KOPT-K1 (cell line): ENCODE measurements around the gene TMEM131.
"Not testable (repeated sequence)": the region's sequence is repeated elsewhere in the genome, so short reads cannot be mapped to it uniquely, and the experiment has no call there.

Experiments
- H3K27ac ChIP-seq: fragments of 200-600 bp; sonication (generic); 2 replicates; pipeline ENCODE4 v1.5.1; 2016; ENCODE audit warnings: antibody characterized with exemption, mild to moderate bottlenecking, low read depth, low read length; ENCODE audit not compliant: poor library complexity, severe bottlenecking
- H3K36me3 ChIP-seq: fragments of 200-600 bp; sonication (generic); 2 replicates; pipeline ENCODE4 v1.5.1; 2017; ENCODE audit warnings: antibody characterized with exemption, mild to moderate bottlenecking, low read length, moderate library complexity; ENCODE audit not compliant: insufficient read depth
- H3K9me3 ChIP-seq: fragments of 200-600 bp; sonication (generic); 2 replicates; pipeline ENCODE4 v1.5.1; 2017; ENCODE audit warnings: antibody characterized with exemption, low read length, mild to moderate bottlenecking; ENCODE audit not compliant: insufficient read depth, poor library complexity, severe bottlenecking

The TMEM131 gene

DNA sequence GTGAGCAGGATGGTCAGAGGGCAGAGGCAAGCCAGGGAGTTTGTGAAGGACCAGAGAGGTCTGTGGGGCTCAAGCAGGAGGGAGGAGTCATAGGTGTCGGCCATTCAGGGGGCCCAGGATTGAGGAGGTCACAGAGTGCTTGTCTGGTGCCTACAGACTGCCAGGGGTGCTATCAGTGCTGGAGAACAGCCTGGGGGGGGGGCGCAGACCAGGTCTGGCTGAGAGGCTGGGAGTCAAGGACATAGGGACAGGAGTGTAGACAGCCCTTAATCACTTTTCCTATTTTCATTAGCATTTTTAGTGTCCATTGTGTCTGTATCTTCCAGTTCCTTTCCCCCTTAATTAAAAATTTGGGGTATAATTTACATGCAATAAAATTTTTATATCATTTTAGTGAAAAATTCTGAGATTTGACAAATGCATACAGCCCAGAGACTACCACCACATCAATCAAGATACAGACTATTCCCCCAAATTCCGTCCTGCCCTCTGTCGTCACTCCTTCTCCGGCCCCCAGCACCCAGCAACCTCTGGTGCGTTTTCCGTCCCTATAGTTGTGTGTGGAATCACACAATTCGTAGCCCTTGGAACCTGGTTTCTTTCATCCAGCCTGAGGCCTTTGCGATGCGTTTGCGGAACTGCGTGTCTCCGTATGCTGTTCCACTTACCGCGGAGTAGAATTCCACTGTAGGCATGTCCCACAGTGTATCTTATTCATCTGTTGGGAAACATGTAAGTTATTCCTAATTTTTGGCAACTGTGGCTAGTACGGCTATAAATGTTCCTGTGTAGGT is 276.2 kb downstream of the TMEM131 start:
- Histone ChIP-seq H3K9me3 (no peaks in the 10 kb centered on the region), H3K36me3 (peaks cover 76% of the 10 kb centered on the region), H3K27ac (peak overlapping the region; percentile 98)

DNA sequence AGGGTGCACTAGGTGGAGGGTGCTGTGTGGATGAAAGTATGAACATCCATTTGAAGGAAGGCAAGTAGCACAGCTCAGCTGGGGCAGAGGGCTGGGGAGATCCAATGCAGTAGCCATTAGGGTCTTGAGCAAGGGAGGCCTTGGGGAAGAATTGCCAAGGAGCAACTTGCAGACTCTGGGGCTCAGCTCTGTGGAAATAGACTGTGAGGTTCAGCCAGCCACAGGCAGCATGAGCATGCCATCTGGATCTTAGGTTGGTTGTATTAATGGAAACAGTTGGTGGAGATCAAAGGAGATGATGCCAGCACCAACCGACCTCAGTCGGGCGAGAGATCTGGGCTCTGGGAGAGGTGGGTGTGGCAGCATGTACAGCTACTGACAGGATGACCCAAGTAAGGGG is 276.8 kb downstream of the TMEM131 start:
- Histone ChIP-seq H3K27ac (peak overlapping the region; percentile 98), H3K9me3 (no peaks in the 10 kb centered on the region), H3K36me3 (peaks cover 70% of the 10 kb centered on the region)

DNA sequence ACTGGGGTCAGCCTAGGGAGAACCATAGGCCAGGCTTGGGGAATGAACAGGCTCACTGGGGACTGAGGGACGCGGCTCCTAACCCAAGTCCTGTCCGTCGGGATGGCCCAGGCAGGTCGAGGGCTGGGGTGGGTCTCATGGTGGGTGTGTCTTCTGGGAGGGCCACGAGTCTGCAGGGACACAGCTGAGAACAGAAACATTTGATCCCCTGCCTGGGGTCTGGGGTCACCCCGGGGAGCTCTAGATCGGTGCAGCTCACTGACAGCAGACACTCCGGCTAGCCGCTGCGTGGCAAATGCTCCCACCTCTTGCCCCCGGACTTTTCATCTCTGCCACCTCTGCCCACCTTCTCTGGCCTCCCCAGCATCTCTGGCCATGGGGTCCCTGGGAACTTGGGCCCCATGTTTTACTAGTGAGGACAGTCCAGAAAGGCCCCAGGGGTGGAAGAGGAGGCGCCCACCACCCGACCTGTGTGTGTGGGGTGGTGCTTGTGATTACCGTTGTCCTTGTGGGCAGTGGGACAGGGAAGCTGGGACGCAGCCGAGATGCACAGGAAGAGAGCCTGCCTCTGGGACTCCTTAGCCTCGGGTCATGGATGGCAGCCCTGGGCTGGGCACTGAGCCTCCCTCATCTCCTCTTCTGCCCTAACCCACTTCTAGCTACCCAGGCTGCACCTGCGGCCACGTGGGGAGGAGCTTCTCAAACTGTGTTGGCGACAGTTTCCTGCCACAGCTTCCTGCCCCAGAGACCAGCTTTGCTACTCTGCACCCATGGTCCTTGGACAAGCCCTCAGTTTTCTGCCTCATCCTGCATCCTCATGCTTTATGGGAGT is 277.5 kb downstream of the TMEM131 start:
- Histone ChIP-seq H3K36me3 (peaks cover 63% of the 10 kb centered on the region), H3K9me3 (no peaks in the 10 kb centered on the region), H3K27ac (peak overlapping the region; percentile 98)

DNA sequence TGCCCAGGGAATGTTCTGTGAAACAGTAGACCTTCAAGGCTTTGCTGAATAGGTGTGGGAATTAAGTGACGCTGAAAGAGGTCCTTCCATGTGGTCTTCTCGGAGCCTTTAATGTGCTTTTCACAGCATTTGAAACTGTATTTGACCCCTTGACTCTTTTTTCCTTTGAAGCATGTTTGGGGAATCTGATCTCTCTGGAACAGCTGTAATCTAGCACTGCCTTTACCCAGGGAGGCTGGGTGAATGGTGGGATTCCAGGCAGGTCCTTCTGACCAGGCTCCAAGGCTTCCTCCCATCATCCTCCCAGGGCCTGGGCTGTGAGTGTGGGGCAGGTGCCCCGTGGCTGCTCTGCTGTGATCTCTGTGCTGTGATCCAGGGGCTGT is 278.1 kb downstream of the TMEM131 start:
- peak overlapping the region; percentile 98 for H3K27ac ChIP-seq
- H3K9me3 ChIP-seq, result no peaks in the 10 kb centered on the region

DNA sequence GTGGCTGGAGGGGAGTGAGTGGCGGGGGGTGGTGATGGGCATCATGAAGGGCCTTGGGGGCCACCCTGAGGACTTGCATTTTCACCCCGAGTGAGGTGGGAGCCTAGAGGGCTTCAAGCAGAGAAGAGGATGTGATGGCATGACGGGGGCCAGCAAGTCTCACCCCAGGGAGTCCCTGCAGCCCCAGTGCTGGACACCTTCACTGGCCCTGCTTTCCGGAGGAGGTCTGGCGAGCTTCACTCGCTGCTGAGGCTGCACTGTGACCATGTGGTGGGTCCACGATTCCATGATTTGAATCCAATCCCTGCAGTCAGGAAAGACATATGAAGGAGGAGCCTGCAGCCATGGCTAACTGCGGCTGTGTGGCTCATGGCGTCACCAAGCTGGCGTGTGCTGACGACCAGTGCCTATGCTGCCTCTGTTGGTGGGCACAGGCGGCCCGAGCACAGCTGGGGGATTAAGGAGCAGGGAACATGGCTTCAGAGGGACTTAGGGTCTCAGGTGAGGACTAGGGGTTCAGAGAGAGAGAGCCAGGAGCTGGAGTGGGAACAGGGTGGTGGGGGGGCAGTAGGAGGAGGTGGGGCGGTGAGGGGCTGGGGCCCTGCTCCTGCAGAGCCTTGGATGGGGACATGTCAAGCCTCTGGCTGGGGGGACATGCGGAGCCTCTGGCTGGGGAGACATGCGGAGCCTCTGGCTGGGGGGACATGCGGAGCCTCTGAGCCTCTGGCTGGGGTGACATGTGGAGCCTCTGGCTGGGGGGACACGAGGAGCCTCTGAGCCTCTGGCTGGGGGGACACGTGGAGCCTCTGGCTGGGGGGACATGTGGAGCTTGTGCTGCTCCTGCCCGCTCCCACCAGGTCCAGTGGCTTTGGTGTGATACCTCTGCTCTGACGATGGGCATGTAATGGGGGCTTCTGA is 278.8 kb downstream of the TMEM131 start:
- peaks cover 50% of the 10 kb centered on the region for H3K36me3 ChIP-seq
- no peaks in the 10 kb centered on the region for H3K9me3 ChIP-seq
- H3K27ac ChIP-seq, result peak overlapping the region; percentile 98

More for the DNA sequence above, 278.1 kb downstream of the TMEM131 start:
- H3K36me3 ChIP-seq, result peaks cover 57% of the 10 kb centered on the region

DNA sequence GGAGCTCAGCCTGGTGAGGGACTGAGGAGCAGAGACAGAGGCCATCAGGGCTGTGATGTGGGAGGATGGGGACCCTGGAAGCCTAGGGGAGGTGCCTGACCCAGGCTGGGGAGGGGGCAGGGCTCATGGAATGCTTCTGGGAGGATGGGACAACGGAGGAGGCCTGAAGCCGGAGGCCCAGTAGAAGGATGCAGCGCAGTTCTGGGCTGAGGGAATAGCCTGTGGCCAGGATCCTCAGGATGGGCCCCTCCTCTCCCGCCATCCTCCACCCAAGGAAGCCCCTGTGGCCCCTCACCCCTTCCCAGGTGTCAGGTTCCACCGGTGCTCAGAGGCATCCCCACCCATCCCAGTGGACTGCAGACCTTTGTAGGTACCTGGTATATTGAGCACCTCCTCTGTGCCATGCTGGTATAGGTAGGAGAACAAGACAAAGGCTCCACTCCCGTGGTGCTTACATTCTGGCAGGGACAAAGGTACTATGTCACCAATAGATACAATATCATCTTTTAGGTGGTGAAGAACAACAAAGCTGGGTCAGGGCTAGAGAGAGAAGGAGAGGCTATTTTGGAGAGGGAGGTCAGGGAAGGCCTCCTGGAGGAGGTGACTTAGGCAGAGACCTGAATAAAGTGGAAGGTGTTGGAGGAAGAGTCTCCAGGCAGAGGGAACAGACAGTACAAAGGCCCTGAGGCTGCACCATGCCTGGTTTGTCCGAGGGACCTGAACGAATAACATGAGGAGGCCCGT is 279.6 kb downstream of the TMEM131 start:
- Histone ChIP-seq H3K9me3 (no peaks in the 10 kb centered on the region), H3K27ac (peak overlapping the region; percentile 98), H3K36me3 (peaks cover 44% of the 10 kb centered on the region)

DNA sequence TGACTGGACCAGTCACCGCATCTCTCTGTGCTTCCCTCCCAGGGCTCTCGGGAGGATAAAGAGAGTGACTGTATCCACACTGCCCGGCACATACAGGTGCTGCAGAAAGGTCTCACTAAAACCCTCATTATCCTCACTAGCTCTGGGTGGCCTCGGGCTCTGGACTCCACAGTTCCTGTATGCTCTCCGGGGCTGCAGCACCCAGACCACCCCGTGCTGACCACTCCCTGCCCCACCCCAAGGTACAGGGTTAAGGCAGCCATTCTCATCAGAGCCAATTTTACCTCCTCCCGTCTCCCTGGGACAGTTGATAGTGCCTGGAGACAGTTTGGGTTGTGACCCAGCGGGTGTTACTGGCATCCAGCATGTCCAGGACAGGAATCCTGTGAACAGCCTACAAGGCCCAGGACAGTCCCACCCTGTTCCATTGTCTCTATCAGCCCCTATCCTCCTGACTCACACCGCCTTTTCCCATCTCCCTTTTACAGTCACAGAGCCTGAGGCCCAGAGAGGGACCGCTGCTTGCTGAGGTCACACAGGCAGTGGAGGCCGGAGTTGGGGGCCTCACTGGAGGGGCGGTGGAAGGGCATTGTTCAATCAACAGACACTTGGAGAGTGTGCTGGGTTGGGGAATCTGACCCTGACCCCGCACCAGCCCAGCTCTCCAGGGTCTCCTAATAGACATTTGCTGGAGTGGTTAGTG is 280.6 kb downstream of the TMEM131 start:
- H3K27ac ChIP-seq, result peak overlapping the region; percentile 98
- no peaks in the 10 kb centered on the region for H3K9me3 ChIP-seq
- peaks cover 34% of the 10 kb centered on the region for H3K36me3 ChIP-seq

DNA sequence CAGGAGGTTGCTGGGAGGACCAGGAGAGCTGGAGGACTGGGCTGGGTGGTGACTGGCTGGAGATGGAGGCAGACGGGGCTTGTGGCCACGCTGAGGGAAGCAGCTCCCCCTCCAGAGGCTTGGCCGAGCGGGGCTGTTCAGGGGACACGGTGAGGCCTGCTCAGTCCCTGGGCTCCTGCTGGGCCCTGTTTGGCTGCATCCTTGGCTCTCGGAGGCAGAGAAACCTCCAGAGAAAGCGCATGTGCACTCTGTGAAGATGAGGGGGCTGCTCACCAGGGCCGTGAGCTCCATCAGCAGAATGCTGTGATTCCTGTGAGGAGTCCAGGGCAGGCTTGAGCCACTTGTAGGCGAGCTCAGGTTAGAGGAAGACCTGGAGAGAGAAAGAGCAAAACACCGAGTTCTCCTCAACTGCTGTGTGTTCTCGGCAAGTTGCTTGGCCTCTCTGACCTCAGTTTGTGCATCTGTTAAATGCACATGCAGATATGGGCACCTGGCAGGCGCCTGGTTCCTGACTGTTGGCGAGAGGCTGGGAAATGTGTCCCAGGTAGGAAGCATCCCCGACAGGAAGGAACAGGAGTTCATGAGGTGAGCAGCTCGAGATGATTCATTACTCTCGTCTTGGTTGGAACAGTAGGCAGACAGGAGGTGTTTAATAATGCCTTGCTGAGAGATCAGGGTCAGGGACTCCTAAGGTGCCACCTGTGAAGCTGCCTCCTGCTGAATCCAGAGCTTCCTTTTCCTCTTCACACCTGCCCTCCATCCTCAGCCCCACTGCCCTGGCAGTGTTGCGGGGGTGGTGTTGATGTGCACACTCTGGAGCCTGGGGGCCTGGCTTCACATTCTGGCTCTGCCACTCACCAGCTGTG is 281.4 kb downstream of the TMEM131 start:
- Histone ChIP-seq H3K9me3 (no peaks in the 10 kb centered on the region), H3K36me3 (peaks cover 28% of the 10 kb centered on the region), H3K27ac (peak overlapping the region; percentile 98)

DNA sequence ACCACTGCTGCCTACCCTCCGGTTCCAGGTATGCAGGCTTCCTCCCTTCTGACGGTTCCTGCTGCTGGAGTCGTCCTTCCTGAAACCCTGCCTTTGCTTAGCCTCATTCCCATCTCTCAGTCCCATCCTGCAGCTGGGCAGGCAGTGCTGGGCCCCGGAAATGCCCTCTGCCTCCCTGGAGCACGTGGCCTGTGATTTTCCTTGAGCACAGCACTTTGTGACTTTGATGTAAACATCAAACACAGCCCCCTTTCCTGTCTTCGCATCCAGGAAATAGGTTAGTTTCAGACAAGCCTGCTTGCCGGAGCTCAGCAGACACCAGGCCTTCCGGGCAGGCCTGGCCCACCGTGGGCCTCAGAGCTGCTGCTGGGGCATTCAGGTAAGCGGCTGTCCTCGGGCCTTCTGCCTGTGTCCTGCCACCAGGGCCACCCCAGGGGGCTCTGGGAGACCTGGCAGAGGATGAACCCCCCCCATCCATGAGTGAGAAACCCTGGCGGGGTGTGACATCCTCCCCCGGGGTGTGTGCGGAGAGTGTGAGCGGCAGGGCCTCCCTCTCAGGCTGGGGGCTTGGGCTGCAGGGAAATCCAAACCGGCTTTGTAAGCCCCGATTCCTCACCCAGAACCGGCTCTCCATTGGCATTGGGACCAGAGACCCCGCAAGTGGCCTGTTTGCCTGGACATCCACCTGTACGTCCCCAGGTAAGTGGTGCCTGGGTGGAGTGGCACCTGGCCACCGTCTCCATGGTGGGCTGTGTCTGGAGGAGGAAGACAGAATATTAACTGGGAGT is 282.3 kb downstream of the TMEM131 start, which contains the start of gene ZAP70:
TSS of gene ZAP70 (plus strand) at position 281 of the 788 bp plus-strand sequence. CDS start 10,461 bp downstream, outside the sequence.
- Histone ChIP-seq H3K36me3 (peaks cover 28% of the 10 kb centered on the region), H3K27ac (peak within 1 kb of the TSS; percentile 98), H3K9me3 (no peaks in the 10 kb centered on the region)

DNA sequence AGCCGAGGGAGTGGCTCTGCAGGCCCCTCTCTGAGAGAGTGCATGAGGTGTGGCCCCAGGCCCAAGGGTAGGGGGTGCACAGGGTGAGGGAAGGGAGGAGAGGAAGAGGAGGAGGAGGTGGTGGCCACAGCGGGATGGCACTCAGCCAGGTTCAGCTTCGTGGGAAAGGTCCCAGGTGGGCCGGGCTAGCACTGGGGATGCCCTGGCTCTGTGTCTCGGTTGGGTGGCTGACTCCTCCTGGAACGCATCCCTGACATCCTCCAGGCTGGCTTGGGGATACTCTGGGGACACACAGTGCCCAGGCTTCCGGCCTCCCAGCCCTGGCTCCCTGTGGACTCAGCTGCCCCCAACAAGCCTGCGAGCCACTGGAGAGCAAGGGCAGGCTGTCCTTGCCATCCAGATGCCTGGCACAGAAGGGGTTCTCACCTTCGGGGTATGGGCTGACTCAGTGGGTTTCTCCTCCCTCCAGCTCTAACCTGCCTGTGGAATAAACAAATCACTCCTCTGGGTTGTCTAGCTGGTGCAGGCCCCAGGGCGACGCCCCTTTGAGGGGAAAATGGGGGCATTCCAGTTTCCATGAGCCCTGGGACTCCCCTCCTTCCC is 283.0 kb downstream of the TMEM131 start:
- no peaks in the 10 kb centered on the region for H3K9me3 ChIP-seq
- H3K27ac ChIP-seq, result peak overlapping the region; percentile 98
- H3K36me3 ChIP-seq, result peaks cover 28% of the 10 kb centered on the region

DNA sequence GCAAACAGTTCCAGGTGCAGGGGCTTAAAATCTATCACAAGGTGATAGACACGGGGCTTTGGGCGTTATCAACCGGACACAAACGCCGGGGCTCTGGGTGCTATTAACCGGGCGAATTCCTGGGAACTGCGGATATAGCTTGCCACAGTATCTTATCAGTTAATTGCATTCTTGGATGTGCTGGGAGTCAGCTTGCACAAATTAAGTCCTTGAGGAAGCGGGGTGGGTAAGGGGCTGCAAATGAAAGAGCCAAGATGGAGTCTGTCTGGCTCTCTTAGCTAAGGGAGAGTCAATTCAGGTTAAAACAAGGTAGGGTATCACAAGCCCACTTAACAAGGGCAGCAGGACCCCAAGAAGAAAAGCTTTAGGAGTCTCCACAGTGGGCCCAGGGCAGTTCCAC is 283.6 kb downstream of the TMEM131 start:
- Histone ChIP-seq H3K36me3 (peaks cover 27% of the 10 kb centered on the region), H3K27ac (peak overlapping the region; percentile 98)
- not testable (repeated sequence) for H3K9me3 ChIP-seq

DNA sequence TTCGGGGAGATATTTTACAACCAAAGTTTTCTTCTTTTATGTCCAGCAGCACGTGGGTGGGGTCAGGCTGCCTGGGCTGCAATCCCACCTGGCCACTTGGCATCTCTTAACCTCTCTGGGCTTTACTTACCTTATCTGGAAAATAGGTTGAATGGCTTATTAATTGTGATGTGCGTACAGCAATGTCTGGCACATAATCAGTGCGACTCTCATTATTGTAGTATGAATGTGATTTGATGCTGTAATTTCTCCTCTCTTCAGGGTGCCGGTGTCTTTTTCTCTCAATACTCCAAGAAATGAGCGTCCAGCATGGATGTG is 284.4 kb downstream of the TMEM131 start:
- H3K27ac ChIP-seq, result peak overlapping the region; percentile 98

More for the DNA sequence above, 284.4 kb downstream of the TMEM131 start:
- no peaks in the 10 kb centered on the region for H3K9me3 ChIP-seq
- H3K36me3 ChIP-seq, result peaks cover 18% of the 10 kb centered on the region; the same call in 1 of the 2 replicates
